DMS79 treated with DMSO at 0.1 percent for 48 hours (cell line): ENCODE measurements around the gene PRR23E.

Experiments used
- DNase-seq: peaks from one replicate; lab custom pipeline; 2025; lab: John Stamatoyannopoulos, UW

PRR23E gene

DNA sequence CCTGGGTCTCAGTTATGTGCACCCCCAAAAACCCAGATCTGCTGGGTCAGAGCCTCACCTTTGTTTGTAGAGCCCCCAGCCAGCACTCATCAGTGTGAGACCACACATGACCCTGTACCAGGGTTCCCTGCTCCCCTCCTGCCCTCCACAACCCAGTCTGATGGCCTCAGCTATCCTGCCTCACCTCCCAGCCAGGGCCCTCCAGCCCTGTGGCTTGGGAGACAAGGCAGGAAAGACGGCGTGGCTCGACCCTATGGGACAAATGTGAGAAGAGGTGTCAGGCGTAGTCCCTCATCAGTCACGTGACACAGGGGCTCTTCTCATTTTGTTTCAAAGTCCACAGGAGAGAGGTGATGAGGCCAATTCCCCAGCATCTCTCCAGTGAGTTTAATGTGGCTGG is 28.3 kb upstream of the PRR23E start:
- DNase-seq, result no peak

DNA sequence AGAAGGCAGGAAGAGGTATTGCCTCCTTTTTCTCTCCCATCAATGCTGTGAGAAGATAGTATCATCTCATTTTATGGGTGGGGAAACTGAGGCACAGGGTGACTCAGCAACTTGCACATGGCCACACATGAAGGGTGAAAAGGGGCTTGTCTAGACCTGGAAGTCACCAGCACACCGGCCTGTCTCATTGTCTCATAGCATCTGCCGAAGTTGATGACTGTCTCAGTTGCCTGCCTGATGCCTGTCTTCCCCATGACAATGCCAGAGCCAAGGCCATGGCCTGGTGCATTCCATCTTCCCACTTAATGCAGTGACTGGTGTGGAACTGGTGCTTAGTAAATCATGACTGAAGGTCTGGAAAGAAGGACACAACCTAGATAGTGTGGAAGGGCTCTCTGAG is 27.9 kb upstream of the PRR23E start:
- no peak for DNase-seq

DNA sequence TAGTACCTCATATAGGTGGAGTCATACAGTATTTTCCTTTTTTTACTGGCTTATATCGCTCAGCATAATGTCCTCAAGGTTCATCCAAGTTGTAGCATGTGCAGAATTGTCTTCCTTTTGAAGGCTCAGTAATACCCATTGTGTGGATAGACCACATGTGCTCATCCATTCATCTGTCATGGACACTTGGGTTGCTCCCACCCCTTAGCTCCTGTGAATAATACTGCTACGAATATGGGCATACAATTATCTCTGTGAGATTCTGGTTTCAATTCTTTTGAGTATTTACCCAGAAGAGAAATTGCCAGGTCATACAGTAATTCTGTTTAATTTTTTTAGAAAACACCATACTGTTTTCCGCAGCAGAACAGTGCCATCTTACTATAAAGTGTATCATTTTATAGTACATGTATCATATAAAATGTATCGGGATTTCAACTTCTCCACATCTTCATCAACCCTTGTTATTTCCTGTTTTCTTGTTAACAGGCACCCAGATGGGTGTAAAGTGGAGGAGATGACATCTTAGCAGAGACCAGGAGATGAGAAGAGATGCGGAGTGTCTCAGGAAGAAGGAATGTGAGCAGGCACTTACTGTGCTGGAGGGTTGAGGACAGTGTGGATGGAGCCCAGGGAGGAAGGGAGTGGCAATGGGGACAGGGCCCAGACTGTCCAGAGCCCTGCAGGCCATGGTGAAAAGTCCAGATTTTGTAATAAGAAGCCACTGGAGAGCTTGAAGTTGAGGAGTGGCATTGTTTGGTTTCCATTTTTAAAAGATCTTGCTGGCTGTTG is 27.0 kb upstream of the PRR23E start:
- DNase-seq, result no peak

DNA sequence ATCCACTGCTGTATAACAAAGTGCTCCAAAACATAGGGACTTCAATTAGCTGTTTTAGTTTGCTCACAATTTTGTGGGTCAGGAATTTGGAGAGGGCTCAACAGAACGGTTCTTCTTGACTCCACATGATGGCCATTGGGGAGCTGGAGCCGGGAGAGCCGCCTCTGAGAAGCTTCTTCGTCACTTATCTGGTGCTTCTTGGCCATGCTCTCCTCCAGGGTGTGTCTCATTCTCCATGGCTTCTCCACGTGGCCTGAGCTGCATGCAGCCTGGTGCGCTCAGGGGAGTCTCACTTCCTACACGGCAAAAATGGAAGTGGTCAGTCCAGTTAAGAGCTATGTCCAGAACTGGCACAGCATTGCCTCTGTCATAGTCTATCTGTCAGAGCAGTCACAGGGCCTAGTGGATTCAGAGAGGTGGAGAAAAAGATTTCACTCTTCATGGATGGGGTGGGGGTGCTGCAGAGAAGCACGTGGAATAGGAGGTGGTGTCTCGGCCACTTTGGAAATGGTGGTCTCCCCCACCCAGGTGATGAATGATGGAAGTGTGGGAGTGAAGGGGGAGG is 26.3 kb upstream of the PRR23E start:
- no peak for DNase-seq

DNA sequence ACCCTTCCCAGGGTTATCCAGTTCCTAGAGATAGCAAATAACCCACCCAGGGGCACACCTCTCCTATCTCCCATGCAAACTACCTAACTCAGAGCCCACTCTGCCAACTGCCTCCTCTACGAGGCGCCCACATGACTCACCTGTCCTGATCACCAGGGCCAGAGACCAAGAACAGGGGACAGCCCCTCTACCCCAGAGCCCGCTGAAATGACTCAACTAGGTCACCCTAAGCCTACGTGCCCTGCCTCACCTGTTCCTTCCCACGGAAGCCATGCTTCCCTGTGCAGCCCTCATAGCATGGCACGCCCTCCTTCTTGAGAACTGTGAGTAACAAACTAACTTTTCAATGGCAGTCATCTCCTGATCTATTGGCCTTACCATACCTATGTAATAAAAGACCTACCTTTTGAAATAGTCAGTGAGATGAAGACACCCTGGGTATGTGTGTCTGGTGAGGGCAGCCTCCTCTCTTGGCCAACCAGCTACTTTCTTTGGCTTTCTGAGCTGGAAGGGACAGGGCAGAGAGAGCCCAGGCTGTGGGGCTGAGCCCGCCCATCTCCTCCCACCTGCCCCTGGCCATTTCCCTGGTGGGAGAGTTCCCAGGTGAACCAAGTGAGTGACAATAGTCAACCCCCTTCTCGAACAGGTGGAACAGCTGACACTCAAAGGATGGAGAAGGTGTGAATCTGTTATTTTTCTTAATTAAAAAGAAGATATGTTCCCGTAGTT is 25.5 kb upstream of the PRR23E start:
- DNase-seq, result no peak

DNA sequence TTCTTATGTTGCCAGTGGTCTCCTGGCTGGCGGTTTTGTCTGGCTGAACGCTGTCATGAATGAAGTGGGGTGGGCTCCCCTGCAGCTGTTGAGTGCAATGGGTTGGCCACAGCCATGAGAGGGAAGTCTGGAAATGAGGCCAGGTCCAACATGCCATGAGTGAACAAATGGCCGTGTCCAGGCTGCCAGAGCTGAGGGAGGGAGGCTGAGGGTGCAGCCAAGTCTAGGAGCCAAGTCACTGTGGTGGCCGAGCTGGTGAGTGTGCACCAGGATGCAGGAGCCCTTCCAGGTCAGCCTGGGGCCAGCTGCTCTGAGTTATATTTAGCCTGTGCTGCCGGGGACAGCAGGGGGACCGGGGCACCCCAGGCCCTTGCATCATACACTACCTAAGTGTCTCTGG is 24.7 kb upstream of the PRR23E start:
- DNase-seq, result no peak

DNA sequence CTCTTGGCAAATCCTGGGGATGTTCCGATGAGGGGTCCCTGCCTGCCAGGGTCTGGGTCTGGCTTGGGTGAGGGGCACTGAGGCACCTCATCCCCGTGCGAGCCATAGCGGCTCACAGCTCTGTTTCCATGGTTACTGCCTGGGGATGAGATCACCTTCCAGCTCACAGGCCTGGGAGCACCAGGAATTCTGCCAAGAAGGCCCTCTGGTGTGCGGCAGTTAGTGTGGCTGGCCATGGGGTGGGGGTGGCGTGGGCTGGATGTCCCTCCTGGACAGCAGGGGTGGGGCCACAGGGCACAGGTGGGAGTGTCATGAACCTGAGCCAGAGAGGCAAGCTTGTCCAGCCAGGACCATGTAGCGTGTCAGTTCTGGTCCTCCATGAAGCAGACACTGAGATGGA is 22.1 kb upstream of the PRR23E start:
- DNase-seq, result peak; percentile 75

DNA sequence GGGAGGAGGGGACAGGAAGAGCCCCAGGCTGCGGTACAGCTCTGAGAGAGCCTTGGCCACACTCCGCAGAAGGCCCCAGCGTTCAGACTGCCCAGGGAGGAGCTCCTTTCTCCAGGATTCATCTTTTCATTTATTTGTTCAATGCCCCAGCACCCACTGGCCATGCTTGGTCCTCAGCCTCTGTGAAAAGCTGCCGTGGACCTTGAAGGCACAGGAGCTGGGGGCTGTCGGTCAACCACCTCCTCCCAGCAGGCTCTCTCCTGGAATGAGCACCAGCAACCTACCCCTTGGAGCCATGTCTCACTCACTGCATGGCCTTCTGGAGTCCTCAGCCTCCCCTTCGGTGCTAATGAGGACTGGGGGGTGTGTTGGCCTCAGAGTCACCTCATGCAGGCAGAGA is 21.6 kb upstream of the PRR23E start:
- DNase-seq, result no peak

DNA sequence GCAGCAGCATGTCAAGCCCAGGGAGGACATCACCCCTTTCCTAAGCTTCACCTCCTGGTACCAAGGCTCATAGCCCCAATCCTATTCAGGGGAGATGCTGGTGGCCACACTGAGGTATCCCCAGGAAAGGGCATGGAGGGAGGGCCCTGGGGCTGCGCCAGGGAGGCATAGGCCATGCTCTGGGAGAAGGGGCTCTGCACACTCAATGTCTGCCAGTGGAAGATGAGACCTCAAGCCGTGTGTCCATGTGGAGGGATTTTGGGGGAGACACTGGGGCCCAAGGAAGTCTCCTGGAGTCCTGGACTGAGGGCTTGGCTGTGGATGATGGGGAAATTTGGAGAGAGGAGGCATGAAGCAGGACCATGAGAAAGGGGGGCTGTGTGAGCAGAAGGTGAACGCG is 21.2 kb upstream of the PRR23E start:
- DNase-seq, result no peak

DNA sequence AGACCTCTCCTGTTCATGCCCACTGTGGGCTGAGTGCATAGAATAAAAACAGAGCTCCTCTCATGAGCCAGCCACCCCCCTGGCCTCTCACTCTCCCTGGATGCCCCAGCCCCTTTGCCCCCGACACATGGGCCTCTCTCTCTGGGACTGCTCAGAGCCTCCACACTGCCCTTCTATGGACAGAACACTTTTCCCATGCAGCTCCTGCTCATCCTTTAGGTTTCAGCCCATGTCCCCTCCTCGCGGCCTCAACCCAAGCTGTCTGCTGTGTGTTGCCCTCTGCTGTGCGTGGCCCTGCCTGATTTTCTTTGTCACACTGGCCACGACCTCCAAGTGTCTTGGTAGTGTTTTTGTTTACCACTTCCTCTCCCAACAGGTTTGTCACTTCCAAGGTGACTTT is 20.7 kb upstream of the PRR23E start:
- DNase-seq, result peak; percentile 44

DNA sequence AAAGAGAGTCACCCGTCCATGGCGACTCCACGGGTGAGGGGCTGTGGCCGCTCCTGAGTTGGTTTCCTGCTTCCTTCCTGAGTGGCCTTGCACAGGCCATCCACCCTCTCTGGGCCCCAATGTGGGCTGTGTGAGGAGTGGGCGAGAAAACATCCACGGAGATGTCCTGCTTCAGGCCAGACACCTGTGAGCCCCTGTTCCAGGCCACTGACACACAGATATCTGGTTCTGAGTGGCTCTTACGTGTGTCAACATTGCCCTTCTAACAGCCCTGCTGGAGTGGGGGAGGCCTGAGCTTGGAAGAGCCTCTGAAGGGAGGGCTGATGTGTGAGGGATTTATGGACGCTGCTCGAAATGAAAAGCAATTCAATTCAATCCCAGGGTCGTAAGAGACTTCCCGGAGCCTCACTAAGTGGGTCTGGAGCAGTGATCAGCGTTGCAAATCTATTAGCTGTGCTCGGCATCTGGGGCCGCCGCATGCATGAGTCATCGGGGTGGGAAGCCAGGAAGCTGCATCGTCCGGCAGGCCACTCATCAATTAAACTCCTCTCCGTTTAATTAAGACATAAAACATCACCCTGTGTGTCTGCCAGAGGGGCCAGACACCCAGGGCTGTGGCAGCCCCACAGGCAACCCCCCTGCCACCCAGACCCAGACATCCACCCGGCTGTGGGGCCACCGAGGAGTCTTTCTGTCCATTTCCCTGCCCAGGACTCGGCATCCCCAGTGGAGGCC is 20.0 kb upstream of the PRR23E start:
- peak; percentile 83 for DNase-seq

DNA sequence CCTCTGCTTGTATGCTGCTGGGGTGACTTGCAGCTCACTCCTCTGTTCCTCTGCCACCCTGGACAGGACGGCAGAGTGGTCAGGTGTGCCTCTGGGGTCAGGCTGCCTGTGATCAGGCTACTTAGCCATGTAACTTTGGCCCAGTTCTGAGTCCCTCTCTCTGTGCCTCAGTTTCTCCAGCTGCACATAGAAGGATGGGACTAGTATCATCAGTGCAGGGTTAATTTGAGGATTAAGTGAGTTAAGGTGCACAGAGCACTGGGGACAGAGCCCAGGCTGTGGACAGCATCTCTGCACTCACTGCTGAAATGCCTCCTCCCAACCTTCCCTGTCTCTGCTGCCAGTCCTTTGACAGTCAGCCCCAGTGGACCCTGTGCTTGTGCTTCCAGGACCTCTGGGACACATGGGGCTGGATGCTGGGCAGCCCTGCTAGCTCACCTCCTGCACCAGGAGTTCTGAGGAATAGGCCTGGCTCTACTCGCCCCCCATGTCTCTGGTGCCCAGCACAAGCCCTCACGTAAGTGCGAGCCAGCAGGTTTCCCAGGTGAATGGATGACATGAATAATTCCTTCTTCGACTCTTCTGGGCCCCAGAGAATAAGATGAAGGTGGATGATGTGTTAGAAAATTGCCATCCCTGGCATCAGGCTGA is 19.3 kb upstream of the PRR23E start:
- DNase-seq, result no peak

DNA sequence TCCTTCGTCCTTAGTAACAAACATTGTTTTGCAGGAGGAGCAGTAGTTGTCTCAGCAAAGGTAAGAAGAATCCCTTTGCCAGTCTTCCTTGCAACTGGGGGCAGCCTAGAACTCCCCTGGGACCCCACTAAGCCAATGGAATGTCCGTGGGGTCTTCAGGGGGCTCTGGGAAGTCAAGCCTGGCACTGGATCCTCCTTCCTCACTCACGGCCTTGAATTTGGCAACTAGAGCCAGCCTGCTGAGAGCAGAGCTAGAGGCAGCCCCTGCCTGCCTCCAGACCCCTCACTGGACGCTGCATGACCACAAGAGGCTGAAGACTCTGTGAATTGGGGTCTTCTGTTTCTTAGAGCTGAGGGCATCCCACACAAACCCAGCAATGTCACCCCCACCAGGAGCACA is 18.6 kb upstream of the PRR23E start:
- DNase-seq, result no peak

DNA sequence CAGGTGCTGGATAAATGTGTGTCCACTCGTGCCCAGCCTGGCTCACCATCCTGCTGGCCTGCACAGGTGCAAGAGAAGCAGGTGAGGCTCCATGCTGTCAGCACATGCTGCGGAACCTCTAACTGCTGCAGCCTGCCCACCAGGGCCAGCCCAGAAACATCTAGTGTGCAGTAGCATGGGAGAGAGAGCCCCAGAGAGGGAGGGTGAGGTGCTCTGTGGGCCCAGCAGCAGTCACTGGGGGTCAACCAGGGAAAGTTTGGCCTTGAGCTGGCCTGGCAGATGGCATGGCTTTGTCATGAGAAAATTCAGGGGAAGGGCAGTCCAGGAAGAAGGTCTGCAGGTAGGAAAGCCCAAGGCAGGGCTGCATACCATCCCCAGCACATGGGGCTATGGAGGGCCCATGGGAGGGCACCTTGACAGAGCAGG is 18.2 kb upstream of the PRR23E start:
- DNase-seq, result no peak

DNA sequence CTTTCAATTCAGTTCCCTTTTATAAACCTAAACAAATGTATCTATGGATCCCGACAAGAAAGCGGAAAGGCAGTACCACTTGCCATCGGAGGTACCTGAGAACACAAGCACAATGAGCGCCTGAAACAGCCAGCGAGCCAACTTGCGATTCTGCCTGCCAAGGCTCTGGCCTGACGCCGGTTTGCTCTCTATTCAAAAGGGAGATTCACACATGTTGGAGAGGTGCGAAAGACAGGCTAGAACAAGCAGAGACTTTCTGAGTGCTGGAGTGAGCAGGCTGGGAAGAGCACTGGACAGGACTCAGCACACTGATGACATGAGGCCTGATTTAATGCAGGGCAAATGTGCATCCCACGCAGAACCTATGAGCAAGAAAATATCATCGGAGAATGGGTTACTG is 17.7 kb upstream of the PRR23E start:
- DNase-seq, result no peak

DNA sequence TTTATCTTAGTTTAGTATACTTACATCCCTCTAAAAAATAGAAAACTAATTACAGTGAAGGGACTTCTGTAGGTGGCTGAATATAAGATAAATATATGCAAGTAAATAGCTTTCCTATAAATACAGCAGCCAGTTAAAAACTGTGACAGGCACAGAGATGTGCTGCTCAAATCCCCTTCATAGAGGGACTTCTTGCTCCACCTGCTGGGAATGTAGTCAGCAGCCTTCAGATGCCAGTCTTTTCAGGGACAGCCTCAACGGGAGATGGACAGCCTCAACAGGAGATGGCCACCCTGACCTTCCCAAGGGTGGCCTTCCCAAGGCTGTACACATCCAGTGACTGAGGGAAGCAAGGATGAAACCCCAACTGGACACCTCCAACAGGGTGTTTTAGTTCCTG is 15.7 kb upstream of the PRR23E start:
- no peak for DNase-seq

DNA sequence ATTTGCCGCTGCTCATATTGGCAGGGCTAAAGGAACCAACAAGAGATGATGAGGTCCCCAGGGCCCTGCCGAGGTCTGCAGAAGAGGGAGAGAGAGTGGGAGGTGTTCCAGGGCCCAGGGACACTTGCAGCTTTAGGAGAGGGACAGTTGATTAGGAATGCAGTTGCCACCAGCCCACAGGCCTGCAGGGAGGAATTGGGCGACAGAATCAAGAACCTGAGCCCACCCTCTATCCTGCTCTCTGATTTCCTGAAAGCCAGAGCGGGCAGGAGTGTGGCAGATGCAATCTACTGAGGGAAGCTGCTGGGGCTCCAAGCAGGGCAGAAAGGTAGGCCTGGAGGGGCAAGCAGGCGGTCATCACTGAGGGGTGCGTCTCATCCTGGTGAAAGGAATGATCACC is 12.1 kb upstream of the PRR23E start:
- DNase-seq, result no peak

DNA sequence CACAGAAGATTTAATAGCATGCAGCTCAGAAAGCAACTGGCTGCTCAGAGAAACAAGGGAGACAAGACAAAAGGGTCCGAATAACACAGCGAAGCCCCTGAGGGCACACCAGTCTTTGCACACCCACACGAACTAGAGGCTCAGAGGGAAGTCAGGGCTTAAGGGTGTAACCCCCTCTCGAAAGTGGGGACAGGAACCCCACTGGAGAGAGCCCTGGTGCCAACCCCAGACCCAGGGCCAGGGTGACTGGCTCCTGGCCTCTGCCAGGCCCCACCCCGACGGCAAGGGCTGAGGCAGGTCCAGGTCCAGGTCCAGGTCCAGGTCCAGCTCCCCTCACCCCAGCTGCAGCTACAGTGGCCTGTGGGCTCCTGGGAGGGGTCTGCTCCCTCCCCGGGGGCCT is 10.5 kb upstream of the PRR23E start:
- DNase-seq, result no peak

DNA sequence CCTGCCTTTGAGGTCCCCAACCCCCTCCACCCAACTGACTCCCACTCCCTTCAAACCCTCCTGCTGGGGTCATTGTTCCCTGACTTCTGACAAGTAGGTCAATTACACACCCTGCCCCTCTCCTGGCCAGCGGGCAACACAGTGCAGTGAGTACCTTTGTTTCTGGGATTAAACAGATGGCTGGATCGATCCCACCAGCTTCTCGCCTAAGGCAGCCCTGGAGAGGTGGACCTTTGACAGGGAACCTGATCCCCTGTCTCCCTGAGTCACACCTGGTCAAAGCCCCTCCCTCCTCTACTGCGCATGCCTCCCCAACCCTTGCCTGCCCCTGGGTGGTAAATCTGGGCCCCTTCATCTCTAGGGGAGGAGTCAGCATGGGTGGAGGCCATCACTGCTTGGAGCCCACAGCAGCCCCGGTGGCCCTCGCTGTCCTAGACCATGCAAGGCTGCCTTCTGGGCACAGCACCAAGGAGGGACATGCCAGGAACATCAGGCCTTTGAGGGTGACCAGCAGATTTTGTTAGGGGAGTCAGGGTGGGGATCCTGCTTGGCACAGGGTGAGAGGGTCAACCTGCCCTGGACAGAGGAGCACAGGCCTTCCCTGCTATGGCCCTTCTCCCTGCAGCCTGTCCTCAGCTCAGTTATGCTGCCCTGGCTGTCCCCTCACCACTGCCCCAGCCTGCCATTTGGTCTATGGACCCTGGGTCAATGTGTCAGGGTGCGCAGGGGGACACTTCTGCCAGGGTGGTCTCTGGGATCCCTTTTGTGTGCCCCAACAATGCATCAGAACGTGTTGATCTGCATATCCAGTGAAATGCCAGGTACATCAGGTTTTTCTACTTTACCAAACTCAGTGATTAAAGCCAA is 9.8 kb upstream of the PRR23E start:
- DNase-seq, result no peak

DNA sequence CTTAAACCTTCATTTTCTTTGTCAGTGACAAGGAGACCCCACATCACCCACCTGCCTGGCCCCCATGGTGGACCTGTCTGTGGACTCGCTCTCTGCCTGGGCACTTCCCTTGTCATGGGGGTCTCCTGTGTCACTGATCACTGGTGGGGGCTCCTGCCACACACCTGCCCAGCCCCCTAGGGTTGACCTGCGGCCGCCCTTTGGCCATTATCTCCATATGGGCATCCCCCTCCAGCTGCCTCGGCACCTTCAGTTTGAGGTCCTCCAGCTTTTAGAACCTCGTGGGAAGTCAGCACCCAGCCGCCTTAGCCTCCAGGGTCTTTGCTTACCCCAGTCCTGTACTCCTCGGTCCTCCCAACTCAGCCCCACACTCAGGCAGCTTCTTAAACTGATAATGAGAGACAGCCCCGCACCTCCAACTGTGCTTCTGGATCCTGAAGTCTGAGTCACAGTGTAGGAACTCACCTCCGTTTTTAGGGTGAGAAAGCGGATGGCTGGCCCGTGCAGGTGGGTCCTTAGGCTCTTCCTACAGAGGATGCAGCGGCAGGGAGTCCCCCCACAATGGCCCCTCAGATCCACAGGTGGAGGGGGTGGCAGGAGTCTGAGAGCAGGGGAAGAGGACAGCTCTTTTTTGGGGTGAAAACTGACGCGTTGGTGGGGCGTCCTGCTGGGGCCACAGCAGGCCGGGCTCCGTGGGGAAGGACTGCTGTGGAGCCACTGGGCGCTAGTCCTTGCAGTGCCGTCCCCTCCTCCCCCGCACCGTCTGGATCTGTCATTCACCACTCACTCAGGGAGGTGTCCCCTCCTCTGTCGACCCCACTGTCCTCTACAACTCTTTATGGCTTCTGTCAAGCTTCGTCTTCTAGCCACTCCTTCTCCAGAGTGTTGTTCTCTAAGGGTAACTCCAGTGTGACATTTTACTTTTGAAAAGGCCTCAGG is 8.7 kb upstream of the PRR23E start:
- no peak for DNase-seq
